ENCODE results near the gene SYT1.

DNA sequence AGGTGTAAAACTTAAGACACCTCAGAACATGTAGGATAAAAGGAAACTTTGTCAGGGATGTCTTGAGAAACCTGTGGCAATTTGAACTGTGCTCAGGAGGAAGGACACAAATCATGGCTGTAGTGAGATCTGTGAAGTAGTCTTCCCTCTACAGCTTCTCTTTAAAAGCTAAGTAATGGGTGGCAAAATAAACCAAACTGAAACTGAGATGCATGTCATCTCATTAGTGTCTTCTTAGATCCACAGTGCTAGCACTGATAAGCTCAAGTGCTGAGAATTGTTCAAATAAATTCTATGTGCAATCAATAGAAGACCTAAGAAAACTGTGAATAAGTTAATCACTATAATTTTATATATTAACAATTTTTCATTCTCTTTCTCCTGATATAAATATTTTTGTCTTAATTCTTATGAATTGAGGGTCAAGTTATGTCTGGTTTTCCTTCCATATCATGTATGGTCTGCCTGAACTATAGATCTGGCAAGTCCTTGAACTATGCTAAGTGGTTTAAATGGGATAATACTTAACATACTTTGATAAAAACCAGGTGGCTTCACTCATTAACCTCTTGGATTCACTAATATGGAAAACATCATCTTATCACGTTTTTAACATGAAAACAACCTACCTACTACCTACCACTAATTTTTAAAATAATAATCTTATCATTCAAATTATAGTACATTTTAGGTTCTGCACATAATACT, 27.2 kb downstream of the SYT1 start:
- no peak for TF ChIP-seq EP300 (IDR thresholded peaks at IDR 0.05)
- TF ChIP-seq, protein P1, sequence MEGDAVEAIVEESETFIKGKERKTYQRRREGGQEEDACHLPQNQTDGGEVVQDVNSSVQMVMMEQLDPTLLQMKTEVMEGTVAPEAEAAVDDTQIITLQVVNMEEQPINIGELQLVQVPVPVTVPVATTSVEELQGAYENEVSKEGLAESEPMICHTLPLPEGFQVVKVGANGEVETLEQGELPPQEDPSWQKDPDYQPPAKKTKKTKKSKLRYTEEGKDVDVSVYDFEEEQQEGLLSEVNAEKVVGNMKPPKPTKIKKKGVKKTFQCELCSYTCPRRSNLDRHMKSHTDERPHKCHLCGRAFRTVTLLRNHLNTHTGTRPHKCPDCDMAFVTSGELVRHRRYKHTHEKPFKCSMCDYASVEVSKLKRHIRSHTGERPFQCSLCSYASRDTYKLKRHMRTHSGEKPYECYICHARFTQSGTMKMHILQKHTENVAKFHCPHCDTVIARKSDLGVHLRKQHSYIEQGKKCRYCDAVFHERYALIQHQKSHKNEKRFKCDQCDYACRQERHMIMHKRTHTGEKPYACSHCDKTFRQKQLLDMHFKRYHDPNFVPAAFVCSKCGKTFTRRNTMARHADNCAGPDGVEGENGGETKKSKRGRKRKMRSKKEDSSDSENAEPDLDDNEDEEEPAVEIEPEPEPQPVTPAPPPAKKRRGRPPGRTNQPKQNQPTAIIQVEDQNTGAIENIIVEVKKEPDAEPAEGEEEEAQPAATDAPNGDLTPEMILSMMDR (IDR thresholded peaks at IDR 0.05) = no peak
